ENCODE measurements around the gene RHBDD1.

RHBDD1 gene

GRCh38 chr2:226845386-226846116 is 9.7 kb downstream of the RHBDD1 start:
- no peak for DNase-seq

- DNase-seq, result no peak
Measured at GRCh38 chr2:226847090-226847489, 11.2 kb downstream of the RHBDD1 start.

GRCh38 chr2:226847511-226847910 is 11.7 kb downstream of the RHBDD1 start:
- no peak for DNase-seq

DNA sequence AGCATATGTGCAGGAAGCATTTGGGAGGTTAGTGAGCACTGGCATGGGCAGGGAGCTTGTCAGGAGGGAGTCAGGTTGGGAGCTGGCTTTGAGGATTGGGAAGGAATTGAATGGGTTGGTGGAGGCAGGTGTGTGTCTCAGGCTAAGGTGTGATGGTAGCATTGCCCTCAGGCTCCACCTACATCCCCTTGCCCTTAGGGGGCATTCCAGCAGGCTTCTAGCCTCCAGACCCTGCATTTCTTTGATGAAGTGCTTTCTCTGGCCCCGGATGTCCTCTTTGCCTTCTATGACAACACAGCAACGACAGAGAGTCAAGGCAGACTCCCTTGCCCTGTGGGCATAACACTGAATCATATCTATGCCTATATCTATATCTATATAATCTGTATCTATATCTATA is 13.5 kb downstream of the RHBDD1 start:
- DNase-seq, result no peak

- no peak for DNase-seq
Measured at GRCh38 chr2:226850024-226850423, 14.2 kb downstream of the RHBDD1 start.

- no peak for DNase-seq
Measured at GRCh38 chr2:226855787-226856186, 19.9 kb downstream of the RHBDD1 start.

DNA sequence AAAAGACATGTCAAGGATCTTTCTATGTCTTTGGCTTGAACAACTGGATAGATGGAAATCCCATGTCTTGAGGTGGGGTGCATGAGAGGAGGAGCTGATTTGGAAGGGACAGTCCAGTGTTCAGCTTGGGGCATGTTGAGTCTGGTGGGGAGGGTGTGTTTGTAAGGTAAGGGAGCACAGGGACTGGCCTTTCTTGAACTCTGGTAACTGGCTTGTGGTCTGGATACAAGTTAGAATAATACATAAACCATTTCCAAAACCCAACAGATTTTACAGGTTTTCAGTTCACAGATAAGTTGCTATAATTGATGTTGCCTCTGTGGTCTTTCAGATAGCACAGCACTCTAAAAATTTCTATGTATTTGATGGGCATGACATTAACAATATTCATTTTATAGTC is 24.2 kb downstream of the RHBDD1 start:
- no peak for DNase-seq

DNA sequence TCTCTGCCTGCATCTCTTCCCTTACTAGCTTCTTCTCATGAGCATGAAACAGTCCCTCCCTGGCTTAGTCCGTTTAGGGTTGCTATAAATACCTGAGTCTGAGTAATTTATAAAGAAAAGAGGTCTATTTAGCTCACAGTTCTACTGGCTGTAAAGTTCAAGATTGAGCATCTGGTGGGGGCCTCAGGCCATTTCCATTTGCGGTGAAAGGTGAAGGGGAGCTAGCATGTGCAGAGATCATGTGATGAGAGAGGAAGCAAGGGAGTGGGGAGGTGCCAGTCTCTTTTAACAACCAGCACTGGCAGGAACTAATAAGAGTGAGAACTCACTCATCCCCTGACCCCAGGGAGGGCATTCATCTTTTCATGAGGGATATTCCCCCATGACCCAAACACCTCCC is 26.8 kb downstream of the RHBDD1 start:
- DNase-seq, result no peak

GRCh38 chr2:226865273-226865672 is 29.4 kb downstream of the RHBDD1 start:
- no peak for DNase-seq

GRCh38 chr2:226865710-226866109 is 29.9 kb downstream of the RHBDD1 start:
- DNase-seq, result no peak

DNA sequence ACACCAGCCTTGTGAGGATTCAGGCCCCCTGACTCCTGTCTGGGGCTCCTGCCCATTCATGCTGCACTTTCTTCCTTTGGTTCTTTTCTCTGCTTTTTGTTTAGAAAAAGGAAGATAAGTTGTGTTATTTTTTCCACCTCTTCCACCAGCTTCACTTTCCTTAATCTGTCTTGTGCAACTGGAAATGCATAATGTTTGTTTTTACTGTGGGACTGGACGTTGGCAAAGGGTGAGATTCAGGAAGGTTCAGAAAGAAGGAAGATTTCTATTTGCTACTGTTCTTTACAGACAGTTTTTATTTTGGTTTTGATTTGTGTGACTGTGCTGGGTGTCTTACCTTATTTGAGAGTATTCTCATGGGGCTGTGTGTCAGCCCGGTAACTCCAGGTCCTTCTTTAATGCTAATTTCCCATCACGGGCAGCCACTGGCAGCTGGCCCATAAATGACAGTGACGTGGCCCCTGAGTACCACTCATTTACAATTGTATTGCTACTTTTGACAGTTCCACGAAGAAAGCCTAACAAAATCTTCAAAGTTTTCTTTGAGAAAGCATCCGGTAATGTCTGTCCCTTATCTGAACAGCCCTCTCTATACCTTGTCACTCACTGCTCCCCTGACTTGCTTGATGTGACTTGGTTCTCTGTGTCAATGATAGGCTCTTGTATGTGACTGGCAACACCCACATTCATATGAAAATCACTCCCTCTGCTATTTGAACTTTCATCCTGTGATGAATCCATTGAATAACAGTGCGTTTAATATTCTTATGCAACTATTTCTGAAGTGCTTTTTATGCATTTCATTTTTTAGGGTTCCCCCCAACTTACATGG is 32.7 kb downstream of the RHBDD1 start:
- no peak for DNase-seq

DNA sequence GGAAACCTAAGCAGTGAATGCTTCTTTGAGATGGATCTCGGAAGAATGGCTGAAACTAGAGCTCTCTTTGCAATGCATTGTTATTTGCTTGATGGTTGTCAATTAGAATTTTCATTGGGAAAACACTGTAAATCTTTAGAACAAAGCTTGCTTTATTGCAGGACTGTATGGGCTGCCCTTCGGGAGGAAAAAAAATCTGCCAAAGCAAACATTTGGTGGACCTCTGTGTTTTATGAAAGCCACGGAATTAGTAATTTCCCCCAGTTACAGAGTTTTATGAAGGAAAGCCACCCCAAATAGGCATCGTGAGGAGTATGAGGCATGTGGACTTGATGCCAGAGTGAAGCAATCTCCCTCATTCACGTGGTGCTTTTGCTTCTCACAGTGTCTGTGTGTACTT is 33.5 kb downstream of the RHBDD1 start:
- no peak for DNase-seq

DNA sequence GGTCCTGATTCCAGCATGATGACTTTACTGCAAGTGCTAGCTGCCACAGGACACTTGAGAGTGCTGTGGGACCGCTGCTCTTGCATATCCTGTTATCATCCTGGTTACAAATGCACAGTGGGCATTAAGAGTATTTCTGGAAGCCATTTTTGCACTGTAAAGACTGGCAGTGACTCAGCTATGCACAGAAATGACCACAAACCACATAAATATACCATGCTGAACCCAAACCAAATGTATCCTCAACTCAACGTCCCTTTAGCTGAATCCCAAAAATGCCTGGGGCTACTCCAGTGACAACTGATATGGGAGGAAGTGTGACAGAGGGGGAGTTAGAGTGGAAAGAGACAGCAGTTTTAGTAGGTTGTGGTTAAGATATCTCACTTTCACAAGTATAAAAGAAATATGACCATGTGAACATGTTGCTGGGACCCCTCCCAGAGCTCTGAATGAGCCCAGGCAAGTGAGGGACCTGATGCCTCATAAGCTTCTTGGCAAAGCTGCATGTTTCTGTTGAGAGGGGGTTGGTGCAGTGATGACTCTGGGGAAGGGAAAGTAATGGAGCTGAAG is 37.3 kb downstream of the RHBDD1 start:
- peak in 1 of 5 experiments; percentile 43 for DNase-seq

GRCh38 chr2:226873826-226874225 is 38.0 kb downstream of the RHBDD1 start:
- DNase-seq, result peak in 1 of 5 experiments; percentile 2

GRCh38 chr2:226874749-226875148 is 38.9 kb downstream of the RHBDD1 start:
- DNase-seq, result no peak

DNA sequence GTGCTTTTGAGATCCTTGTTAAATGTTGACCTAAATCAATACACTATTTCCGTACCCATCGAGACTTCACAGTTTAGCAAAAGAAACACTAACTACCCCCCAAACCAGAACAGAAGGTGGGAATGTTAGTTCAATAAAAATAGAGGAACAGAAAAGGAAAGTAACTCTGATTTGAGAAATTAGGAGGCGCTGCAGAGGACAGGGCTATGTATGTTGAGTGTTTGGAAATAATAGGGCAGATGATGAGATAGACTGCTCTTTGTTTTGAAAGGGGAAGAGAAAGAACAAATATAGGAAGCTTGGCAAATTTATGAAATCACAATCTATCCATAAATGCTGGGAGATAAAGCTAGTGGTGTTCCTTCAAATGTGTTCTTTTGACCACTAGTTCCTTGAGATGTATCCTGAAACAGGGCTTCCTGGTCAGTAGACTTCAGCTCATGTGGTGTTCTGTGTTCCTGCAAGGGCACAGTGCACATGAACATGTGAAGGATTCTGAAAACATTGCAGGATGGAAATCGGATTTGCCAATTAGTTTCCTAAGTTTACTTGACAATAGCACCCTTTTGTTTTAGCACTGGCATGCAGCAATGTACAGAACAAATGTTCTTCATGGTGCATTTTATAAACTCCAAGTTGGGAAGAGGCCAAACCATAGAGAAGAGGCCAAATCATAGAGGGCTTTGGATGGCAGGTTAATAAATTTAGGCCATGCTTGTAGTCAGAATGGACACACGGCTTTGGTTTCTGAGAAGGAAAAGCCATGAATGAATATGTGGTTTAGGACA is 39.8 kb downstream of the RHBDD1 start:
- DNase-seq, result no peak

DNA sequence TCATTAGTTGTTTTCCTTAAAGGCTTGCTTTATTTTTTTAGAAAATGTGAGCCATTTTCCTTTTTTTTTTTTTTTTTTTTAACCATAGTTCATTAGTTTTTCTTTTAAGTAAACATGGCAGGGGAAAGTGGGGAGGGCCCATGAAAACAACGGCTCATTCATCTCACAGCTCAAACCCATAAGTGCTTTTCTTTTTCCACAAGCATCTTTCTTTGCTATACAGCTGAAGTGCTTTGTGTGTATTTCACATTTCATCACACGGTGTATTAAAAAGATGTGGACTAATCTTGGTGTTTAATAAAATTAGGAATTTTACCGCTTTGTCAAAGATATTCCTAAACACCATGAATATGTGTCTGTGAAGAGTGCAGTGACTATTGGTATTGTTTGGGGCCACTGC is 41.6 kb downstream of the RHBDD1 start:
- DNase-seq, result no peak

DNA sequence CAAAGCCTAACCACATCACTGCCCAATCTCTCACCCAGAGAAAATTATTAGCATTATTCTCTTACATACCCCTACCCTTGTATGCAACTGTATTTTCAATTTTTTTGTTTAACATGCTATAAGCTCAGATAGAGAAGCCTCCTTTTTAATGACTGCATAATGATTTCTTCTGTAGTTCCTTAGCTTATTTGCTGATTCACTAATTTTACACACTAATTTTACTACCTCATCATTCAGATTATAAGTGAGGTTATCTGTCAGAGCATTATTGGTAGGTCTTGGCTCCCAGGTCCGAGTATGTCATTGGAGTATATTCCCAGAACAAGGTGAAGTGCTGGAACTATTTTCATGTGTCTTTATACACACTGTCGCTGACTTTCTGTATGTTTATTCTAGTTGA is 45.4 kb downstream of the RHBDD1 start:
- no peak for DNase-seq

- DNase-seq, result no peak
Measured at GRCh38 chr2:226882606-226883005, 46.8 kb downstream of the RHBDD1 start.

GRCh38 chr2:226883296-226883795 is 47.5 kb downstream of the RHBDD1 start:
- DNase-seq, result no peak

- DNase-seq, result no peak
Measured at GRCh38 chr2:226884166-226884565, 48.3 kb downstream of the RHBDD1 start.

DNA sequence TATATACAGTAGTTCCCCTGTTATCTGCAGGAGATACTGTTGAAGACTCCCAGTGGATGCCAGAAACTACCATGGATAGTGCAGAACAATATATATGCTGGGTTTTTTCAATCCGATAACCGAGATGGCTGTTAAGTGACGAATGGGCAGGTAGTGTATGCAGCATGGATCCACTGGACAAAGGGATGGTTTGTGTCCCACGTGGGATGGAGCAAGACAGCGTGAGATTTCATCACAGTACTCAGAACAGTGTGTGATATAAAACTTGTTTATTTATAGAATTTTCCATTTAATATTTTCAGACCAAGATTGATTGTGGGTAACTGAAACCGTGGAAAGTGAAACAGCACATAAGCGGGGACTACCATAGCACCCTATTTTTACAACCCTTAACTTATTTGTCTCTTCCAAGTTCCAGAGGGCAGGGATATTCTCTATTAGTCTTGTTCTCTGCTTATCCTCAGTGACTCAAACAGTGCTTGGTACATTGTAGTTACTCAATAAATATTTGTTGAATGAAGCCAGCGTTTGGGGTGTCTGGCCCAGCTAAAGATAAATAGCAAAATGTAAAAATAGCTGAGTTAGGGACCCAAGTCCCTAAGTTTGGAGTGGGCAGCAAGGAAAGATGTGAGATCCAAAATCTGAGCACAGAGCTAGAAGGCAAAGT is 50.0 kb downstream of the RHBDD1 start:
- DNase-seq, result no peak

Measured in T-helper 2 cell (primary cell).